Lung (tissue), 12 donors: ENCODE measurements around the gene NPAS3. TPM values are rescaled to one million over a fixed set of nuclear protein-coding genes. Genes with fewer than 3 reads are reported as not detected.
A peak's percentile ranks its signal among the peaks of the same experiment; 100 is the strongest.

Source experiments
- ATAC-seq: fragments of 200-7000 bp; cut with Tn5 transposase; one replicate; pipeline ENCODE4 v1.9.1; 2020; ENCODE audit warnings: moderate number of reproducible peaks; ENCODE audit not compliant: insufficient read depth, low FRiP score
- DNase-seq, 3 donors: peaks; one replicate each; pipeline ENCODE4 v3.0.0-alpha.2; 2013 to 2017
- H3K27ac ChIP-seq, 2 donors: one replicate each; pipeline ENCODE4 v1.5.1; 2013; ENCODE audit warnings: mild to moderate bottlenecking in 2 of 2, moderate library complexity in 2 of 2, control low read depth in 1 of 2, inconsistent platforms in 1 of 2, low read depth in 1 of 2, low read length in 1 of 2
- H3K27me3 ChIP-seq, 3 donors: one replicate each; pipeline ENCODE4 v1.5.1; 2013; ENCODE audit warnings: low read length in 2 of 3; ENCODE audit not compliant: control insufficient read depth in 3 of 3, insufficient read depth in 3 of 3
- H3K36me3 ChIP-seq, 4 donors: one replicate each; pipeline ENCODE4 v1.5.1; 2013; ENCODE audit warnings: low read length in 4 of 4, mild to moderate bottlenecking in 1 of 4, moderate library complexity in 1 of 4; ENCODE audit not compliant: control insufficient read depth in 4 of 4, insufficient read depth in 4 of 4
- H3K4me1 ChIP-seq, 5 donors: one replicate each; pipeline ENCODE4 v1.5.1; 2013; ENCODE audit warnings: low read length in 5 of 5, mild to moderate bottlenecking in 2 of 5, moderate library complexity in 1 of 5; ENCODE audit not compliant: control insufficient read depth in 5 of 5, insufficient read depth in 5 of 5
- H3K4me3 ChIP-seq: one replicate; pipeline ENCODE4 v1.5.1; 2013; ENCODE audit warnings: mild to moderate bottlenecking, control low read depth, moderate library complexity
- H3K9ac ChIP-seq, 2 donors: one replicate each; pipeline ENCODE4 v1.5.1; 2013; ENCODE audit warnings: low read length in 2 of 2, control low read depth in 1 of 2; ENCODE audit not compliant: insufficient read depth in 1 of 2
- H3K9me3 ChIP-seq, 4 donors: one replicate each; pipeline ENCODE4 v1.5.1; 2013; ENCODE audit warnings: low read length in 3 of 4, mild to moderate bottlenecking in 1 of 4, moderate library complexity in 1 of 4; ENCODE audit not compliant: control insufficient read depth in 4 of 4, insufficient read depth in 3 of 4
- CTCF ChIP-seq: IDR thresholded peaks from 2 replicates; pipeline ENCODE4 v1.5.1; 2012; ENCODE audit warnings: mild to moderate bottlenecking; ENCODE audit errors: control extremely low read depth, extremely low read depth
- WGBS, 2 donors: extraction: QIAGEN DNeasy Blood & Tissue Kit; methylation state at CpG; one replicate each; pipeline ENCODE4 v1.1.7; 2013; 5-methylcytosine and 5-hydroxymethylcytosine counted together
- polyA plus RNA-seq, 2 donors: library from polyadenylated mRNA; stranded (reverse); fragments of 200-250 nt; gene quantifications; one replicate each; pipeline ENCODE4 v1.2.1, GENCODE V29; 2013
- total RNA-seq, 2 donors: library from RNA; depleted of rRNA in 1 of 2; stranded (reverse); fragments of >200 nt in 1 of 2; gene quantifications; one replicate each; pipeline ENCODE4 v1.2.1, GENCODE V29; 2014 to 2021
- donor health status: control.
- donor health status: control.
- donor health status: Bipolar disorder and iron deficiency.
- donor health status: healthy.
- donor health status: DM: yes; HTN: yes; CAD: no.

The NPAS3 gene
- total and polyA plus RNA-seq, 4 donors = 0.13 to 0.48 (median 0.33) TPM

- Histone ChIP-seq H3K9me3 (peaks cover 0 to 3% (median 0%) of the 10 kb centered on the region in 4 donors), H3K27ac (peak overlapping the region in 1 of 2 donors; percentile 75), H3K4me3 (no peak overlapping the region), H3K36me3 (no peaks in the 10 kb centered on the region), H3K4me1 (no peaks in the 10 kb centered on the region), H3K9ac (no peak overlapping the region), H3K27me3 (no peaks in the 10 kb centered on the region)
- TF ChIP-seq CTCF = no peak
- ATAC-seq (peak; percentile 20), DNase-seq (peak in 1 of 3 donors; percentile 18)
Measured at GRCh38 chr14:33402604-33403003, 463.9 kb downstream of the NPAS3 start.

DNA sequence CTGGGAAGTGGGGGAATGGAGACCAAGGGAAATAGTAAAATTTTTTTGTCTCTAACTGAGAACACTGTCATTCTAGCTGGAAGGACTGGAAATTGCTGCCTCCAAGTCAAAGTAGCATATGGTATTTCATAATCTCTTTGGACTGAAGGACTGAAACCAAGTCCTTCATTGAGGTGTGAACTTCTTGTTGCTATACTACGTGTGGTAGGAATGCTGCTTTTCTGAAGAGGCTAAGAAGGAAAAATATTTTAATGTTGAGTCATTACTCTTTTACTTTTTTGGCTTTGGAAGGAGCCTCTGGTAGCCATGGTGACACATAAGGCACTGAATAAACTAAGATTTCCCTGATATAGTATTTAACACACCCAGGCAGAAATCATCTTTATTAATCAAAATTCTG lies 465.4 kb downstream of the NPAS3 start:
- H3K36me3 ChIP-seq = no peaks in the 10 kb centered on the region
- H3K4me1 ChIP-seq = no peaks in the 10 kb centered on the region
- H3K9ac ChIP-seq = no peak overlapping the region
- peaks cover 0 to 3% (median 0%) of the 10 kb centered on the region in 4 donors for H3K9me3 ChIP-seq
- ATAC-seq (peak; percentile 76), DNase-seq (peak in 2 of 3 donors; percentile 56 to 67)
- no peaks in the 10 kb centered on the region for H3K27me3 ChIP-seq
- no peak overlapping the region for H3K27ac ChIP-seq
- TF ChIP-seq CTCF = no peak
- no peak overlapping the region for H3K4me3 ChIP-seq
- 53 to 77% methylated on average over 1 of the region's 1 CpG for WGBS, 2 donors

DNA sequence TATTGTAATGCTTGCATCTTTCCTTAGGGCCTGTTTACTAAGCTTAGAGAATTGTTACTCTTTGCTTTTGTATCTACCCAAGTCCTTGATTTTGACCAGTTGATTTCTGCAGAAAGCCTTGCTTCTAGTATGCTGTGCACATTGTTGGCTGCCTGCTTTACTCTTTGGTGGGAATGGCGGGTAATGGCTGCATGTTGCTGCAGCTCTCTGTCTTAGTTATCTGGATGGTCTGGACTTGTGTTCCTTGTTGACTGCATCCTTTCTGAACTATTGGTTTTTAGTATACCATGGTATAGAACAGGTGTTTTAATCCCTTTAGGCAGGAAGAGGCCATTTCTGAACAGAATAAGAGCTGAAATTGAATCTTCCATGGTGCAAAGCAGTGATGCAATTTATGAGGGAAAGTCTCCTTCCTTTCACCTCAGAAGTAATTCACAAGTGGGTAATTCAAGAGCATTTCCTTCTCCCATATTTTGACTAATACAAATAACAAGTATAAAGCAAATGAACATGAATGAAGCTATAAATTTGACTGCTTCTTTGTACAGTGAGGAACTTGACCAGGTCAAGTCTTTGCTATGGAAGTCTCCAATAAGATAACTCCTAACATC lies 466.4 kb downstream of the NPAS3 start:
- no peak overlapping the region for H3K9ac ChIP-seq
- no peak for ATAC-seq

More for the DNA sequence above, 466.4 kb downstream of the NPAS3 start:
- Histone ChIP-seq H3K4me1 (no peaks in the 10 kb centered on the region), H3K27me3 (no peaks in the 10 kb centered on the region), H3K4me3 (no peak overlapping the region), H3K36me3 (no peaks in the 10 kb centered on the region), H3K9me3 (peaks cover 0 to 3% (median 0%) of the 10 kb centered on the region in 4 donors), H3K27ac (no peak overlapping the region)
- WGBS, 2 donors = 94 to 96% methylated on average over 1 of the region's 1 CpG
- no peak for DNase-seq
- no peak for TF ChIP-seq CTCF
